ENCODE data around the gene ATP2C2. TPM values are rescaled to one million over a fixed set of nuclear protein-coding genes. Genes with fewer than 3 reads are reported as not detected.
"Not testable (repeated sequence)": the region's sequence is repeated elsewhere in the genome, so short reads cannot be mapped to it uniquely, and the experiment has no call there.

ATP2C2 gene
- total and polyA plus RNA-seq, 2 of the 8 experiments (the other 6 are each of a cell fraction or from before 2014, with no cell fraction given) = 1.2 to 2.8 TPM

GRCh38 chr16:84396082-84396481 lies 27.7 kb downstream of the ATP2C2 start:
- not testable (repeated sequence) for H3K9ac ChIP-seq (replicated peaks in 1 of 4; ENCODE audit: extremely low read depth in 1 of 4, low read depth in 3 of 4, low read length in 3 of 4); H4K91ac ChIP-seq (replicated peaks; ENCODE audit: insufficient read length, low read length); H3K79me1 ChIP-seq (ENCODE audit: low read depth, low read length); H3K36me3 ChIP-seq (ENCODE audit: control insufficient read depth in 2 of 4, insufficient read depth in 4 of 4, low read length in 3 of 4); H2AFZ ChIP-seq (ENCODE audit: low read length); H3K56ac ChIP-seq (replicated peaks; ENCODE audit: insufficient read length, low read depth, low read length); H2BK5ac ChIP-seq (ENCODE audit: low read depth, low read length); H3K27me3 ChIP-seq (replicated peaks in 1 of 4; ENCODE audit: control insufficient read depth in 3 of 4, extremely low read depth in 1 of 4, insufficient read depth in 3 of 4, low read length in 3 of 4); H3K4ac ChIP-seq (replicated peaks; ENCODE audit: insufficient read length, low read depth, low read length); H3K23ac ChIP-seq (ENCODE audit: insufficient read length); H2BK12ac ChIP-seq (ENCODE audit: low read depth, low read length); H3K9me3 ChIP-seq (ENCODE audit: insufficient read depth in 2 of 2, low read depth in 1 of 2, low read length in 1 of 2); H2AK5ac ChIP-seq (ENCODE audit: low read depth, low read length); H4K8ac ChIP-seq (ENCODE audit: extremely low read depth, insufficient read depth, low read length); H4K5ac ChIP-seq (ENCODE audit: insufficient read length, low read depth, low read length); H3K23me2 ChIP-seq (ENCODE audit: low read depth, low read length); H3K14ac ChIP-seq (ENCODE audit: insufficient read length); H3K4me2 ChIP-seq (ENCODE audit: insufficient read depth in 1 of 2, low read depth in 2 of 2, low read length in 2 of 2); H3K4me3 ChIP-seq (ENCODE audit: extremely low read depth in 1 of 4, insufficient read depth in 2 of 4, low read depth in 3 of 4, low read length in 4 of 4); H3K27ac ChIP-seq (ENCODE audit: low read depth, low read length); H3K79me2 ChIP-seq (ENCODE audit: control insufficient read depth in 1 of 2, insufficient read depth in 2 of 2, low read length in 2 of 2); H3K4me1 ChIP-seq (replicated peaks in 1 of 4; ENCODE audit: control insufficient read depth in 3 of 4, insufficient read depth in 4 of 4, low read length in 3 of 4); H2BK120ac ChIP-seq (replicated peaks; ENCODE audit: low read depth, low read length); H3K18ac ChIP-seq (ENCODE audit: extremely low read depth, low read length); H4K20me1 ChIP-seq (replicated peaks in 1 of 2; ENCODE audit: control insufficient read depth in 1 of 2, insufficient read depth in 2 of 2, low read length in 2 of 2); FAIRE-seq; H2BK20ac ChIP-seq (ENCODE audit: low read length); DNase-seq (ENCODE audit: low read depth in 1 of 2, low spot score in 2 of 2)
- WGBS, 2 experiments (ENCODE audit: extremely low coverage in 1 of 2, insufficient coverage in 1 of 2, insufficient read length in 1 of 2, insufficient replicate concordance in 2 of 2, low coverage in 1 of 2, low lambda C conversion rate in 2 of 2, missing lambda C conversion rate in 1 of 2) = 86% methylated on average over 10 of the region's 10 CpGs; no CpG with 5 or more reads in 1 of the 2 experiments
- ChIA-PET CTCF (ENCODE audit: partially characterized antibody) (interaction anchor here (1.0 to 1.1 kb wide), 2 partner anchors 13 to 119 kb away, joined by 3 read pairs; no protein-coding TSS in a partner anchor), POLR2A (ENCODE audit: partially characterized antibody) (interaction anchor here (1.0 kb wide), 1 partner anchor 28 kb away, joined by 4 read pairs; the partner anchor contains the start of gene ATP2C2)
- H2BK15ac ChIP-seq (ENCODE audit: low read length) = 0 out of 2 replicates have a peak overlapping the region, but pooled peaks have one; percentile 61

All from H1 (cell line).